Calu3 (cell line): Measurements from ENCODE around the gene SPSB1. TPM values are rescaled to one million over a fixed set of nuclear protein-coding genes. Genes with fewer than 3 reads are reported as not detected.
A peak's percentile ranks its signal among the peaks of the same experiment; 100 is the strongest.

Experiments
- BruUV-seq: library from RNA; stranded (reverse); fragments of 400-500 nt; replicated peaks from 2 replicates; lab custom pipeline; 2021; lab: Mats Ljungman, UMichigan
- CTCF ChIA-PET: fragments of 300-600 bp; sonication (Branson Sonifier 250); formaldehyde crosslinking; loops from one replicate; lab custom pipeline; 2022; ENCODE audit warnings: antibody characterized with exemption; lab: Charles Lee
- DNase-seq: peaks from one replicate; pipeline ENCODE4 v3.0.0; 2022
- H3K27ac Mint-ChIP-seq: one replicate; pipeline ENCODE4 v1.8.0; 2022; ENCODE audit warnings: mixed read lengths; ENCODE audit not compliant: unreplicated experiment
- H3K27me3 Mint-ChIP-seq: one replicate; pipeline ENCODE4 v1.8.0; 2022; ENCODE audit warnings: mixed read lengths; ENCODE audit not compliant: unreplicated experiment
- H3K36me3 Mint-ChIP-seq: one replicate; pipeline ENCODE4 v1.8.0; 2022; ENCODE audit warnings: mild to moderate bottlenecking, moderate library complexity, mixed read lengths; ENCODE audit not compliant: insufficient read depth, unreplicated experiment
- H3K4me1 Mint-ChIP-seq: one replicate; pipeline ENCODE4 v1.8.0; 2022; ENCODE audit warnings: mild to moderate bottlenecking, low read depth, mixed read lengths; ENCODE audit not compliant: unreplicated experiment
- H3K4me3 Mint-ChIP-seq: one replicate; pipeline ENCODE4 v1.8.0; 2022; ENCODE audit warnings: mild to moderate bottlenecking, low read depth, moderate library complexity, mixed read lengths; ENCODE audit not compliant: unreplicated experiment
- H3K9me3 Mint-ChIP-seq: one replicate; pipeline ENCODE4 v1.8.0; 2022; ENCODE audit warnings: low read depth, mixed read lengths; ENCODE audit not compliant: unreplicated experiment
- intact Hi-C: fragments of 100-400 bp; cut with micrococcal nuclease; formaldehyde crosslinking; loops from one replicate; pipeline ENCODE4 v1.10.0; 2022; ENCODE audit not compliant: unreplicated experiment
- total RNA-seq: library from RNA; stranded (reverse); gene quantifications from 2 replicates; pipeline ENCODE4 v1.2.3, GENCODE V29; 2022
- TF ChIP-seq, protein P1 (sequence below): fragments of 200-600 bp; IDR thresholded peaks from one replicate; pipeline ENCODE4 v1.8.0; 2022; ENCODE audit warnings: antibody characterized with exemption; ENCODE audit not compliant: unreplicated experiment

The SPSB1 gene
- total RNA-seq, 1 experiment from 2014 or later, result 4.9 TPM

- Mint-ChIP-seq H3K4me1 (no peaks in the 10 kb centered on the region), H3K4me3 (no peak overlapping the region), H3K27ac (no peak overlapping the region), H3K27me3 (no peaks in the 10 kb centered on the region), H3K36me3 (peaks cover 6% of the 10 kb centered on the region), H3K9me3 (peaks cover 3% of the 10 kb centered on the region)
- BruUV-seq, result no TSS peak
- TF ChIP-seq, protein P1, sequence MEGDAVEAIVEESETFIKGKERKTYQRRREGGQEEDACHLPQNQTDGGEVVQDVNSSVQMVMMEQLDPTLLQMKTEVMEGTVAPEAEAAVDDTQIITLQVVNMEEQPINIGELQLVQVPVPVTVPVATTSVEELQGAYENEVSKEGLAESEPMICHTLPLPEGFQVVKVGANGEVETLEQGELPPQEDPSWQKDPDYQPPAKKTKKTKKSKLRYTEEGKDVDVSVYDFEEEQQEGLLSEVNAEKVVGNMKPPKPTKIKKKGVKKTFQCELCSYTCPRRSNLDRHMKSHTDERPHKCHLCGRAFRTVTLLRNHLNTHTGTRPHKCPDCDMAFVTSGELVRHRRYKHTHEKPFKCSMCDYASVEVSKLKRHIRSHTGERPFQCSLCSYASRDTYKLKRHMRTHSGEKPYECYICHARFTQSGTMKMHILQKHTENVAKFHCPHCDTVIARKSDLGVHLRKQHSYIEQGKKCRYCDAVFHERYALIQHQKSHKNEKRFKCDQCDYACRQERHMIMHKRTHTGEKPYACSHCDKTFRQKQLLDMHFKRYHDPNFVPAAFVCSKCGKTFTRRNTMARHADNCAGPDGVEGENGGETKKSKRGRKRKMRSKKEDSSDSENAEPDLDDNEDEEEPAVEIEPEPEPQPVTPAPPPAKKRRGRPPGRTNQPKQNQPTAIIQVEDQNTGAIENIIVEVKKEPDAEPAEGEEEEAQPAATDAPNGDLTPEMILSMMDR, result no peak
- DNase-seq, result no peak
- CTCF ChIA-PET, result no interaction called here
- intact Hi-C loops, result no loop called here
These were observed 6.1 kb upstream of the SPSB1 start for GRCh38 chr1:9286556-9286955.

GRCh38 chr1:9289090-9289534 lies 3.6 kb upstream of the SPSB1 start:
- Mint-ChIP-seq H3K27me3 (no peaks in the 10 kb centered on the region), H3K4me1 (no peaks in the 10 kb centered on the region), H3K27ac (no peak overlapping the region), H3K9me3 (peaks cover 3% of the 10 kb centered on the region), H3K36me3 (peaks cover 20% of the 10 kb centered on the region), H3K4me3 (no peak overlapping the region)
- intact Hi-C loops, result loop anchor here (1.0 kb wide), 2 partner anchors 167 to 202 kb away; no protein-coding TSS in a partner anchor
- BruUV-seq, result no TSS peak
- TF ChIP-seq, protein P1, result peak; percentile 79
- CTCF ChIA-PET, result interaction anchor here (0.5 to 1.0 kb wide), 5 partner anchors 124 to 326 kb away, joined by 3 to 6 read pairs (median 4); no protein-coding TSS in a partner anchor
- peak; percentile 65 for DNase-seq

DNA sequence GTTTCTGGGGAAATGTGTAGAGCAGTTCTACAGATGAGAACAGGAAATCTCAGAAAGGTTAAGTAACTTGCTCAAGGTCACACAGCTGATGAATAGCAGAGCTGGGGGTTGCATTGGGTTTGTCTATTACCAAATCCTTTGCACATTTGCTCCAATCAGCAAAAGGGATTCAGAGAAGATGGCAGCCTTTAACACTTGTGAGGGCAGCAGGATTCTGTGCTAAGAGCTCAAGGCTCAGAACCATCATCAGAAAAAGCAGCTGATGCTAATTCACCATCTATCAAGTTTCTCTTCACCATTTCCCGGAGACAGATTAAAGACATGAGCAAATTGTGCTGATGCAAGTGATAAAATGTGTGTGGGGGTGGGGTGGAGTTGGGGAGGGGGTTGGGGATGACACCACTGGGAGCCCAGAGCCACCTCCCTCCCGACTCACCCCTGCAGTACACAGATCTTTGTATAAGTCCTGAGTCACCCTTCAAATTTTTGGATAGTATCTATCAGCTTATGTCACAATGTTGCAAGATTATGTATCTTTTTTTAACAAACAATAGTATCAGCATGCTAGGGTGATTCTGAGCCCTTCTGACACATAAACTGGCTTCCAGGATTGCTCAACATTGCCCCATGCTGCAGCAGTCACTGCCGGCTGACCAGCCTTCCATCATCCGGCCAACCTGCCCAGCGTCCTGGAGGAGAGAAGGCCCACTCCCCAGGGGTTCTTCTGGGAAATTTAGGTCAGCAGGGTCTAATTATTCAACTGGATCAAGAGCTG lies 2.8 kb upstream of the SPSB1 start:
- H3K4me1 Mint-ChIP-seq, result no peaks in the 10 kb centered on the region
- BruUV-seq, result no TSS peak
- no peaks in the 10 kb centered on the region for H3K27me3 Mint-ChIP-seq
- peaks cover 3% of the 10 kb centered on the region for H3K9me3 Mint-ChIP-seq
- no peak overlapping the region for H3K4me3 Mint-ChIP-seq
- intact Hi-C loops, result loop anchor here (1.0 kb wide), 2 partner anchors 166 to 201 kb away; no protein-coding TSS in a partner anchor
- TF ChIP-seq, protein P1, result no peak
- peaks cover 20% of the 10 kb centered on the region for H3K36me3 Mint-ChIP-seq
- DNase-seq, result no peak
- H3K27ac Mint-ChIP-seq, result no peak overlapping the region
- CTCF ChIA-PET, result interaction anchor here (0.6 to 1.0 kb wide), 3 partner anchors 55 to 326 kb away, joined by 5 to 7 read pairs (median 5); partner anchors contain the start of gene H6PD

DNA sequence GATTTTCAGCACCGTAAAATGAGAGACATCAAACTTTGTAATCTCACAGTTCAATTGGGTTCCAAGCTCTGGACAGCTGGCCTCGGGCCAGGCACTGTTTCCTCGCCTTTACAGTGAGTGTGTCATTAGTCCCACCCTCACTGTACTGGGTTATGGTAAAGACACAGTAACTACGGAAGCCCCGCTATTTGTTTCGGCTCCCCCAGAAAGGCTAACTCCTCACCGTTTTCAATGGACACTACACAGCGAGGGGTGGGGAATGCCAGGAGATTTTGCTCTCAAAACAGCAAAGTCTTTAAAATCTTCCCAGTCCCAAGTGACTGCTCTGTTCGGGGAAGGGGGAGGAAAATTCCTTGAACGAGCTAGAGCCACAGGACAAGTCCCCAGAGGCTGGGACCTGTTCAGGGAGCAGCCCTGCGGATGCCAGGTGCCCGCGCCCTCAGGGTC lies 757 bp upstream of the SPSB1 start:
- no TSS peak for BruUV-seq
- CTCF ChIA-PET, result interaction anchor here (0.9 kb wide), 1 partner anchor 200 kb away, joined by 3 read pairs; no protein-coding TSS in a partner anchor
- TF ChIP-seq, protein P1, result no peak
- Mint-ChIP-seq H3K27me3 (no peaks in the 10 kb centered on the region), H3K36me3 (peaks cover 20% of the 10 kb centered on the region), H3K9me3 (peaks cover 3% of the 10 kb centered on the region), H3K27ac (no peak overlapping the region), H3K4me3 (peak overlapping the region; percentile 60), H3K4me1 (peaks cover 8% of the 10 kb centered on the region)
- no peak for DNase-seq
- intact Hi-C loops, result no loop called here
